GM19372 (cell line): ENCODE results near the gene OBSCN.
"Not testable (repeated sequence)": the region's sequence is repeated elsewhere in the genome, so short reads cannot be mapped to it uniquely, and the experiment has no call there.

Experiments
- ATAC-seq: cut with Tn5 transposase; IDR thresholded peaks from one replicate; pipeline ENCODE4 v1.9.1; 2021; ENCODE audit warnings: mild to moderate bottlenecking, low read depth, moderate library complexity; ENCODE audit not compliant: unreplicated experiment

Gene OBSCN

DNA sequence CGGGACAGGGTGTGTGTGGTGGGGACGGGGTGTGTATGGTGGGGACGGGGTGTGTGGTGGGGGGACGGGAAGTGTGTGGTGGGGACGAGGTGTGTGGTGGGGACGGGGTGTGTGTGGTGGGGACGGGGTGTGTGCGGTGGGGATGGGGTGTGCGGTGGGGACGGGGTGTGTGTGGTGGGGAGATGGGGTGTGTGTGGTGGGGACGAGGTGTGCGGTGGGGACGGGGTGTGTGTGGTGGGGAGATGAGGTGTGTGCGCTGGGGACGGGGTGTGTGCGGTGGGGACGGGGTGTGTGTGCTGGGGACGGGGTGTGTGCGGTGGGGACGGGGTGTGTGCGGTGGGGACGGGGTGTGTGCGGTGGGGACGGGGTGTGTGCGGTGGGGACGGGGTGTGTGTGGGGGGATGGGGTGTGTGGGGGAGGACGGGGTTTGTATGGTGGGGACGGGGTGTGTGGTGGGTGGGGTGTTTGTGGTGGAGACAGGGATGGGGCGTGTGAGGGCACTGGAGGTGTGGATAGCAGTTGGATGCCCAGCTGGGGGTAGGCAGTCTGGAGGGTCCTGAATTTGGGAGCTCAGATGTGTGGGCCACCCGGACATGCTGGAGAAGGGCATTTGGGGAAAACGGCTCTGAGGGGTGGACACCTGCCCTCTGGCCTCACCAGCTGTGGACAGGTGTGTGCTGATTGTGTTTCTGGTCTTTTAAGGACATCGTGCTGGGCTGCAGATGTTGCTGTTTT lies 25.4 kb upstream of the OBSCN start:
- no peak for ATAC-seq

- no peak for ATAC-seq
Measured at GRCh38 chr1:228184152-228184551, 23.7 kb upstream of the OBSCN start.

GRCh38 chr1:228185641-228185965 lies 22.2 kb upstream of the OBSCN start:
- ATAC-seq = no peak

GRCh38 chr1:228188249-228188648 lies 19.6 kb upstream of the OBSCN start:
- not testable (repeated sequence) for ATAC-seq

DNA sequence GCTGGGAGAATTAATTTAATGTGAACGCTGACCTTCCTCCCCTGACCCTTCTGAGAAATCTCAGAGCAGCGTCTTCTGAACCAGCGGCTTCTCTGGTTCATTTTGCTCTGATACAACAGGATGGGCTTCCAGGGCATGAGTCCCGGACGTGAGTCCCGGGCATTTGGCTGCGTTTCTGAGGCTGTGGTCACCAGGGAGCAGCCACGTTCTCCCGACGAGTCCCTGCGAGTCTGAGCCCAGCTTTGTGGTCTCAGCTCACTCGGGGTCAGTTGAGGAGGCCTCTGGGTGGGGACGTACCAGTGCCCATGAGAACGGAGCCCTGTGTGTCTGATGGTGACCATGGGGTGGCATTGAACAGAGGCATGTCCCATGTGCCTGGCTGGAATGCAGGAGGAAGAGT lies 17.7 kb upstream of the OBSCN start:
- no peak for ATAC-seq

GRCh38 chr1:228190778-228191177 lies 17.1 kb upstream of the OBSCN start:
- no peak for ATAC-seq

GRCh38 chr1:228194436-228194835 lies 13.4 kb upstream of the OBSCN start:
- ATAC-seq = no peak

DNA sequence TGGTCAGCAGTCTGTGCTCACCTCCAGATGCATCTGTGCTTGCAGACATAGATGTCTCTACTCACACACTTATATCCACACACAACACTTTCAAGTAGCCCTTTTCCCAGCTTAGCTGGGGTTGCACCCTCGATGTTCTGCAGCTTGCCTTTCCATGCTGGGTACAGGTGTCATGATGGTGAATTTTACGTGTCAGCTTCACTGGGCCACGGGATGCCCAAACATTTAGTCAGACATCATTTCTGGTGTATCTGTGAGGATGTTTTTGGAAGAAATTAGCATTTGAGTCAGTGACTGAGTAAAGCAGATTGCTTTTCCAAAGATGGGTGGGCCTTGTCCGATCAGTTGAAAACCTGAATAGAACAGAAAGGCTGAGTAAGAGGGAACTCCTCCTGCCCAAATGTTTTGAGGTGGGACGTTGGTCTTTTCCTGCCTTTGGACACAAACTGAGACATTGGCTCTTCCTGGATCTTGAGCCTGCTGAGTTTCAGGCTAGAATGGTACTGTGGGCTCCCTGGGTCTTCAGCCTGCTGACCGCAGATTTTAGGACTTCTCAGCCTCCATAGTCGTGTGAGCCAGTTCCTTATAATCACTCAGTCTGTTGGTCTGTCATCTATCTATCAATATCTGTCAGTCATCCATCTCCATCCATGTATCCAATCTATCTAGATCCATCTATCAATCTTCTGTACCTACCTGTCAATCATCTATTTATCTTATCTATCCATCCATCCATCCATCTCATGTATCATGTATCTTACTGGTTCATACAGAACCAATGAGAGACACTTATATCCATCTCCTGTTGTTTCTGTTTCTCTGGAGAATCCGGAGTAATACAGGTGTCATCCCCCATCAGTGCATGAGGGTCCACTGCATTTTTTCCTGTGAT lies 12.7 kb upstream of the OBSCN start:
- ATAC-seq = no peak

DNA sequence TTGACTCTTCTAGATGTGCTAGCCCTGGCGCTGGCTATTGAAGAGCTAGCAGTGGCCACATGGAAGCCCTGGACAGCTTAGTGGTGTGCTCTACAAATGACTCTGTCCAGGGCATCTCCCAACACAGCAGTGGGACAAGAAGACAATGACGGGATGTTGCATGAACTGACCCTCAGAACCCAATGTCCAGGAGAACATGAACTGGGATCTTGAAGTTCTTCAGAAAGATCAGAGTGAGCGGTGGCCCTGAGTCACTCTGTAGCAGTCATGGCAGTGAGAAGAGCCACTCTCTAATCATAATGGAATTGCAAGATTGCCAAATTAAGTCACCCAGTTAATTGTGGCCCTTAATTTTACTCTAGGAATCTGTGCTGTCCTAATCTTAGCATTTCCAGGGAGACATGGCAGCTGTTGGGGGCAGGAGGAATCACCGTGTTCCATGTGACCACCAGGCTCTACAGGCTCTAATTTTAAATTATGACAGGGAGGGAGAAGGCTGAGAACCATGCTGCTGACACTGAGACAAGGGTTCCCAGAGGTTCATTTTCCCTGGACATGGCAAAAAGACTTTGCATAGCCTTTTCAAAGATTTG lies 10.2 kb upstream of the OBSCN start:
- ATAC-seq = no peak

DNA sequence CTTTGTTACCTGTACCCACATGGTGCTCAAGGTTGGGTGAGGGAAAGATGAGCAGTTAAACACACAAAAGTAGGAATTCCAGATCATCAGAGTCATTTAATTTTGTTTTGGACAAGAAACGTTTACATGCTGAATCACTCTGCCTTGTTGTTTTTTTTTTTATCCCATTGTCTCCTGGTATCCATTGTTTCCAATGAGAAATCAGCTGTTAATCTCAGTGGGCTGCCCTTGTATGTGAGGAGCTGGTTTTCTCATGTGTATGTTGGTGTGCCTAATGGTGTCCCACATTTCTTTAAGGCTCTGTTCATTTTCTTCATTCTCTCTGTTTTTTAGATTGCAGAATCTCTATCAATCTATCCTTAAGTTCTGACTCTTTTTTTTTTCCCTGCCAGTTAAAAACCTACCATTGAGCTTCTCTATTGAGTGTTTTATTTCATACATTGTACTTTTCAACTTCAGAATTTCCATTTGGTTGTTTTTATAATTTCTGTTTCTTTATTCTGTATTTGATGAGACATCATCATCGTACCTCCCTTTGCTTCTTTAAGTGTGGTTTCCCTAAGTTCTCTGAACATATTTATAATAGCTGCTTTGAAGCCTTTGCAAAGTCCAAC lies 8.8 kb upstream of the OBSCN start:
- ATAC-seq = no peak

DNA sequence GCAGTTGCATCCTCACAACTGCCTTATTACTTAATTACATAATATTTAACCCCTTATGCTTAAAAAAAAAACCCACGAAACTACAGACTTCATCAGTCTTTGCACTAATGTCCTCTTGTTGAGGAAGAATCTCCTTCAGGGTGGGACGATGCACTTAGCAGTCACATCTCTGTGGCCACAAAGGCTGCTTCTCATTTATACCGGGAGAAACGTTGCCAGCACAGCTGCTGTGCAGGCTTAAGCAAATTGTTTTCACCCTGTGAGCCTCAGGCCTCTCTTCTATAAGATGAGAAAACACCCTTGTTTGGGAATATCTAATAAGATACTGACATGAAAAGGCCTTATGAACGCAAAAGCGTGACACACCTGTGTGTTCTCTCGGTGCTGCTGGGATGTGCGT lies 2.9 kb upstream of the OBSCN start:
- no peak for ATAC-seq

DNA sequence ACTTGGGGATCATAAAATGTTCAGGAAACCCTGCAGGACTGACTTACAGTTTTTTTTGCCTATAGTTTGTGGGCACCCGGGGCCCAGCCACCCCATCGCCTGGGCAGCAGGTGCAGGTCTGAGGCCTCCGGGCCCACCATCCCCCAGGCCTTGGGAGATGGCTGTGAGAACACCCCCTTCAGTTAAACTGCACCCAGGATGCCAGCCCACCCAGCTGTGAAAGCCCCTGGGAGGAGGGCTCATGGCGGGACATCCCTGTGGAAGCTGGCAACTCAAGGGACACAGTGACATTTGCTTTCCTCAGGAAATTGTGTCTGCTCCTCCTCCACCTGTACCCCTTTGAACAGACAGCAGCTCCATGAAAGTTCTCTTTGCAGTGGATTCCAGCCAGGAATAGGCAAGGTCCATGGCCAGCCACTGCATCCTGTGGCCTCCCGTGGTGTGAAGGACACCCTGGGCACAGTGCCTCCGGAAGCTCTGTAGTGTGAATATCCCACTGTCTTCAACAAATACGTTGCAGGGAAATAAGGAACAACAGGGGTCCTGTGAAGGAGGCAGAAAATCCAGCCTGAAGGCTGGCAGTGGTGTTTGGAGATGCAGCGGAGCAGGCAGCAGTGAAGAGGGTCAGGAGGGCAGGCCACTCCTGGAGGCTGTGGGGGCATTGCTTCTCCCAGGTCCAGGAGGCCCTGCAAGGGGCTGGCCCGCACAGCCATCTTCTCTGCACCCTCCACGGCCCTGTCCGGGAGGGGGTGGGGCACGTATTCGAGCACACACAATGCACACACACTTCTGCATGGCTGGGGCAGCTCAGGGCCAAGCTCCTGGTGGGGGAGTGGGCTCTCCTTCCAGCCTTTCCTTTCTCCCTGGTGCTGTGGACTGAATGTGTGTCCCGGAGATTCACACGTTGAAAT lies 2.1 kb upstream of the OBSCN start:
- ATAC-seq = no peak

- ATAC-seq = no peak
Measured at GRCh38 chr1:228206582-228207351, 1.1 kb upstream of the OBSCN start.

DNA sequence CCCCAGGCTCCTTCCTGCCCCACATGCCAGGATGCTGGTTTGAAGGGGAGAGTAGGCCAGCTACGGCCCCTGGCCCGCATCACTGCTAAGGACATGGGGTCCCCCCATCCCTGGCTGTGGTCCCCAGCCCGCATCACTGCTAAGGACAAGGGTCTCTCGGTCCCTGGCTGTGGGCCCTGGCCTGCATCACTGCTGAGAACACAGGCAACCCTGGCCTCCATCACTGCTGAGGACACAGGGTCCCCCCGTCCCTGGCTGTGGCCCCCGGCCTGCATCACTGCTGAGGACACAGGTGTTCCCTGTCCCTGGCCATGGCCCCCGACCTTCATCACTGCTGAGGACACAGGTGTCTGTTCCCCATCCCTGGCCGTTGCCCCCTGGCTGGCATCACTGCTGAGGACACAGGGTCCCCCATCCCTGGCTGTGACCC lies 448 bp upstream of the OBSCN start:
- ATAC-seq = no peak

DNA sequence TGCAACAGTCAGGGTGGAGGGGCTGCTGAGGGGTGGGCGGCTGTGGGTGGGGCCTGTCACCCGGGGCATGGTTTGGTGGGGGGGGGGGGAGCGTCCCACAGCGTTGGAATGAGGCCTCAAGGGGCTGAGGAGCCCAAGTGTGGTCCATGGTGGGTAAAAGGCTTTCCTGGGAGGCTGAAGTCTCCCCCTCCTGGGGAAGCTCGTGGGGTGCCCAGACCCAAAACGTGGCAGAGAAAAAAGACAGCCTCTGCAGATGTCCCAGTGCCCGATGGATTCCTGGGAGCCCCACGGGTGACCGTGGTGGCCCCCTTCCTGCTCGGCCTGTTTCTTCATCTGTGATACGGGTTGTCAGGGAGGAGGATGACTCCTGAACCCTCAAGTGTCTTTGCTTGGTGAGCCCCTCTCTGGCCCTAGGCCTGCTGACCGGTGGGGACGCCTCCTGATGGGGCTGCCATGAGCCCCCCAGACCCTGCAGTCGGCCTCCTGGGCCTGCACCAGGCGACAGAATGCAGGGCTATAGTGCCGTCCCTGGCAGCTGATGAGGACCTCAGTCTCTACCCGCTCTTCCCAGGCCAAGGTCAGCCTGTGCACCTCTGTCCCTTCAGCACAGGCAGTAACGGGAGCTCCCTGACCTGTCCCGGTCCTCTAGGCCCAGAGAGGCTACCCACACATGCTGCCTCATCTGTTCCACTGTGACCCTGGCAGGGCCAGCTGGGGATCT lies 1.1 kb downstream of the OBSCN start:
- ATAC-seq = no peak

DNA sequence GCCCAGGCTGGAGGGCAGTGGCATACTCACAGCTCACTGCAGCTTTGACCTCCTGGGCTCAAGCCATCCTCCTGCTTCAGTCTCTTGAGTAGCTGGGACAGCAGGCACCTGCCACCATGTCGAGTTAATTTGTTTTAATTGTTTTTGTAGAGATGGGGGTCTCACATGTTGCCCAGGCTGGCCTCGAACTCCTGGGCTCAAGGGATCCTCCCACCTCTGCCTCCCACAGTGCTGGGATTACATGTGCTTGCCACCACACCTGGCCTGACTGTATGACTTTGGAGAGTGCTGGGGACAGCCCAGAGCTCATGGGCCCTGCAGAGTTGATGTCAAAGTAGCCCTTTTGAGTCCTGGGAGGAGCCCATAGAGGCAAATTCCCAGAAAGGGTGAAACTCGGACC lies 1.8 kb downstream of the OBSCN start:
- no peak for ATAC-seq

DNA sequence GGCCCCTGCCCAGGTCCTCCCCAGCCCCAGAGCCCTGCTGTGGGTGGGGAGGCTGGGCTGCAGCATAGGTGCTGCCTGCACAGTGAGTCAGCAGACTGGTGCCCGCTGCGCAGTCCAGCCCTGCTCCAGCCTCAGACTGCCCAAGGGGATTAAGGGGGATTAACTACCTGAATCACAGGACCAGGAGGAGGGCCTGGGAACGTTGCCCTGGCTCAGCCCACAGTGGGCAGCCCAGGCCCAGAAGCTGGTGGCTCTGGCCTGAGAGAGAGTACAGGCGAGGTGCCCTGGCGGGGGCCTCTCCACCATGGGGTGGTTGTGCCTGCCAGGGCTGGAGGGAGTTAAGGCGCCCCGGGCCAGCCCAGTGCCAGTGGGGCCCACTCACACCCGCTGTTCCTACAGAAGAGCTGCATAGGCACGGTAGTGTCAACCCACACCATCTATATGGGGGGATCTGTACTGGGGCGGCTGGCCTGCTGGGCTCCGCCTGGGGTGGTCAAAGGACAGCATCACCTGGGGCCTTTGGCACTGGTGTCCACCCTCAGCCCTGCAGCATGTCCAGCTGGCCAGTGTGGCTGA lies 2.3 kb downstream of the OBSCN start:
- no peak for ATAC-seq

- ATAC-seq = no peak
Measured at GRCh38 chr1:228210712-228211530, 3.1 kb downstream of the OBSCN start.
